Activated CD4-positive, alpha-beta memory T cell treated with anti-CD3 and anti-CD28 coated beads, Interleukin-2, amount 10 ng/mL, durations not matched to agents 7 days and 5 days (primary cell): ENCODE measurements around the gene ROCK2. TPM values are rescaled to one million over a fixed set of nuclear protein-coding genes. Genes with fewer than 3 reads are reported as not detected.

Experiments used
- CTCF ChIA-PET: fragments of 350-600 bp; sonication (Branson Sonifier 250); formaldehyde crosslinking; loops from one replicate; lab custom pipeline; 2021; ENCODE audit warnings: antibody characterized with exemption, inconsistent platforms; lab: Charles Lee
- POLR2A ChIA-PET: fragments of 350-600 bp; sonication (Branson Sonifier 250); formaldehyde crosslinking; loops from one replicate; lab custom pipeline; 2021; ENCODE audit warnings: antibody characterized with exemption; lab: Charles Lee
- DNase-seq: peaks from one replicate; pipeline ENCODE4 v3.0.0-alpha.2; 2020
- H3K27ac Mint-ChIP-seq: one replicate; pipeline ENCODE4 v1.8.0; 2021; ENCODE audit warnings: mild to moderate bottlenecking, mixed read lengths
- H3K27me3 Mint-ChIP-seq: one replicate; pipeline ENCODE4 v1.8.0; 2021; ENCODE audit warnings: mixed read lengths
- H3K36me3 Mint-ChIP-seq: one replicate; pipeline ENCODE4 v1.8.0; 2021; ENCODE audit warnings: low read depth, mixed read lengths
- H3K4me1 Mint-ChIP-seq: one replicate; pipeline ENCODE4 v1.8.0; 2021; ENCODE audit warnings: mixed read lengths
- H3K4me3 Mint-ChIP-seq: one replicate; pipeline ENCODE4 v1.8.0; 2021; ENCODE audit warnings: mild to moderate bottlenecking, mixed read lengths
- H3K9me3 Mint-ChIP-seq: one replicate; pipeline ENCODE4 v1.8.0; 2021; ENCODE audit warnings: mixed read lengths
- total RNA-seq, 2 experiments: library from RNA; stranded (reverse); gene quantifications; one replicate each; pipeline ENCODE4 v1.2.3, GENCODE V29; 2021

The ROCK2 gene
- 10 to 100 TPM; 21.3 to 22.6 TPM for total RNA-seq

DNA sequence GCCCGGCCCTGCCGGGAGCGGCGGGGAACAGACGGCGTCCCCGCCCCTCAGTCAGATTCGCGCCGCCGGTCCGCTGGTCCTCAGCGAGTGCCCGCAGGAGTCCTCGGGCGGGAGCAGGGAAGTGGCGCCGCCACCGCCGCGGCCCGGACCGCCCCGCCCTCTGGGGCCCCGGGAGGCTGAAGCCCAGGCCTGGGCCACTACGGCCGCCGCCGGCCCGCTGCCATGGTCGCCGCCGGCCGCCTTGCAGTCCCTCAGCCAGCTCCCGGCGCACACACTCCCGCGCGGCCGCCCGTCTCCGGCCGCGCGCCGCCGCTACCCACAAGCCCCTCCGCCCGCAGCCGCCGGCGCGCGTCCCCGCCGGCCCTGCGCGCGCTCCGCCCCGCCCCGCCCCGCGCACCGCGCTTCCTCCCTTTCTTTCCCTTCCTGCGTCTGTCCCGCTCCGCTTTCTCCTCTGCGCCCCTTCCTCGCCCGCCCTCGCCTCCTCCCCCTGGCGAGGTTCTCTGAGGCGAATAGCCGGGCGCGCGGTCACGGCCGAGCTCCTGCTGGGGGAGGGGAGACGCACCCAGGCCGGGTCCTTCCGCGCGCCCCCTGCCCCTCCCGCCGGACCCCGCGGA, at the start of gene ROCK2:
Gene ROCK2, minus strand, starts transcription at position 295 of the 614 bp plus-strand sequence. CDS start 500 bp downstream, outside the sequence.
- Mint-ChIP-seq H3K4me1 (peaks cover 26% of the 10 kb centered on the region), H3K27ac (peak within 1 kb of the TSS; percentile 87), H3K4me3 (peak within 1 kb of the TSS; percentile 98), H3K36me3 (no peaks in the 10 kb centered on the region), H3K9me3 (no peaks in the 10 kb centered on the region), H3K27me3 (peaks cover 13% of the 10 kb centered on the region)
- CTCF ChIA-PET: interaction anchor here (0.8 to 2.2 kb wide), 2 partner anchors 9 to 212 kb away, joined by 3 to 9 read pairs; a partner anchor contains a TSS
- POLR2A ChIA-PET: interaction anchor here (0.6 to 3.2 kb wide), 11 partner anchors 10 to 532 kb away, joined by 3 to 25 read pairs (median 4); partner anchors contain the start of genes E2F6, PDIA6 and SLC66A3
- peak; percentile 75 for DNase-seq

DNA sequence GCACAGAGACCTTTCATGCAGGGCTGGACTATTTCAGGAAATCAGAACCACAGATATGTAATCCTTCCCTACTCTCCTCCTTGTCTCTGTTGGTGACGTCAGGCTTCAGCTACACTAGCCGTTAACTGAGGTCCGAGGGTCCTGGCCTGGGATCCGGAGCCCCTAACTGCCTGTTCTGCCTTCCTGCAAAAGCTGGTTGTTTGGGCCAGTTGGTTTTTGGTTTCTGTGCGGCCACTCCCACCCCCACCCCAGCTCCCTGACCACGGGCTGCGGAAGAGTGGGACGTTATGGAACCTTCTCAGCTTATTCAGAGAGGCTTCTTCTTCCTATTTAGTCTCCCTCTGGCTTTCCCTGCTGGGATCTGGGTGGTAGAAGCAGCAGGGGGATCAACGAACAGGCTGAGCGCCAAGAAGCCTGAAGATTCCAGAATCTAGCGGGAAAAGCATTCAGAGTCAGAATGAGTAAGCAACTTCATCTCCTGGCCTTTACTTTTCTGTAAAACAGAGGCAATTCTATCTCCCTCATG, 49.3 kb upstream of the ROCK2 start:
- Mint-ChIP-seq H3K27me3 (no peaks in the 10 kb centered on the region), H3K4me3 (no peak overlapping the region), H3K4me1 (no peaks in the 10 kb centered on the region), H3K36me3 (no peaks in the 10 kb centered on the region), H3K9me3 (no peaks in the 10 kb centered on the region), H3K27ac (no peak overlapping the region)
- DNase-seq: no peak
- CTCF ChIA-PET: no interaction called here
- POLR2A ChIA-PET: no interaction called here

DNA sequence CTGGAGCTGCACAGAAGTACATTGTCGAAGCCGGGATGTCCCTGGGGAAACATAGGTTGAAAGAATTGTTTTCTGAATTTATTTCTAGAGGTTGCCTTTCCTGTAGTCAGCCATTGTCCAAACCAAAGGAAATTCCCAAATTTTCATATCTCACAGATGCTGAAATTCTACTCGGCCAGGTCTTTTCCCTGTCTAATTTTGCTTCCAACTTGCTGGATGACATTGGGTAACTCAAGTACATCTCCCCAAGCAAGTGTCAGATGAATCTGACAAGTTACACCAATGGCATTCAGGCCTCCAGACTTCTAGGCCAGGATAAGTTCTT, 47.5 kb upstream of the ROCK2 start:
- Mint-ChIP-seq H3K4me3 (no peak overlapping the region), H3K27me3 (no peaks in the 10 kb centered on the region), H3K4me1 (no peaks in the 10 kb centered on the region), H3K9me3 (no peaks in the 10 kb centered on the region), H3K36me3 (no peaks in the 10 kb centered on the region), H3K27ac (no peak overlapping the region)
- no peak for DNase-seq
- ChIA-PET CTCF (no interaction called here), POLR2A (no interaction called here)

DNA sequence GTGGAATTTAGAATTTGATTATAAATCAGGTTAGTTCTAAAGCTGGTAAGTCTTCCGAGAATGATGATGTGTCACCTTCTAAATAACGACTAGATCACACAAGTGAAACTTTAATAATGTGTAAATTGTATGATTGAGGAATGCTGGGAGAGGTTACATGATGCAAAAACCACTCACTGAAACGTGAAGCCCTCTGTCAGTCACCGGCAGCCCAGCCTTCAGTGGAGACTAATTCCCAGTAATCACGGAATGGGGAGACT, 45.9 kb upstream of the ROCK2 start:
- Mint-ChIP-seq H3K27me3 (no peaks in the 10 kb centered on the region), H3K4me1 (no peaks in the 10 kb centered on the region), H3K4me3 (no peak overlapping the region), H3K36me3 (no peaks in the 10 kb centered on the region), H3K9me3 (no peaks in the 10 kb centered on the region), H3K27ac (no peak overlapping the region)
- DNase-seq: no peak
- POLR2A ChIA-PET: no interaction called here
- CTCF ChIA-PET: no interaction called here

DNA sequence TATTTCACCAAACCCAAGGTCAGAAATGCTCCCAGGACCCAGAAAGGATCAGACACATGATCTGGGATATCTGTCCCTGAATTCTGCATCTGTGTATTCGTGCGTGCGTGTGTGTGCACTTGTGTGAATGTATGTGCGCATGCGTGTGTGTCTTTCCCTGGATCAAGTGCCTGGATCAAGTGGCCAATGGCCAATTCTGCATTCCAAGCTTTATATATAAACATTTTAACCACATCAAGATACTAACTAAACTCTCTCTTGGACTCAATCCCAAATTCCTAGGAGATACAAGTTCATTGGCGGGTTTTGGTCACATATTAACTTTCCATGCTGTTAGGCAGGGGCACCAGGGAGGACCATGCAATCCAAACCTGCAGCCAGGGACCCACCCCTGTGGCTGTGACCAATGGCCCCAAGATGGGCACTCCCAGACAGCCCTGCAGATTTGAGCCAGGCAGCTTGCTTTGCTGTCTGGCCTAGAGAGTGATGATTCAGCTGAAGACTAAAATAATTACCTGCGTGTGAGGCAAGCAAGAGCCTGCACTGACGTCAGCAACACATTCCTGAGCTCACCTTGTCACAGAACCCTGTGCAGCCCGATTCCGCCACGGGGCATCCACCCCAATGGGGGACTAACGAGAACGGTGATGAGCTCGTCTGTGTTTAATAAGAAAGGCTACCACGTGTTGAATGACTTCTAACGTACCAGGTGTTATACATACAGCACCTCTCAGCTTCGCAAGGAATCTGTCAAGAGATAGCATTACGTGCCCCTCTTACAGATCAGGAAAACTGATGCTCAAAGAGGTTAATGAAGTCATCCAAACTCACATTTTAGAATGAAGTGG, 45.3 kb upstream of the ROCK2 start:
- ChIA-PET POLR2A (no interaction called here), CTCF (no interaction called here)
- no peaks in the 10 kb centered on the region for H3K9me3 Mint-ChIP-seq
- H3K4me3 Mint-ChIP-seq: no peak overlapping the region
- no peaks in the 10 kb centered on the region for H3K27me3 Mint-ChIP-seq
- DNase-seq: no peak
- no peaks in the 10 kb centered on the region for H3K36me3 Mint-ChIP-seq
- H3K27ac Mint-ChIP-seq: no peak overlapping the region
- no peaks in the 10 kb centered on the region for H3K4me1 Mint-ChIP-seq

DNA sequence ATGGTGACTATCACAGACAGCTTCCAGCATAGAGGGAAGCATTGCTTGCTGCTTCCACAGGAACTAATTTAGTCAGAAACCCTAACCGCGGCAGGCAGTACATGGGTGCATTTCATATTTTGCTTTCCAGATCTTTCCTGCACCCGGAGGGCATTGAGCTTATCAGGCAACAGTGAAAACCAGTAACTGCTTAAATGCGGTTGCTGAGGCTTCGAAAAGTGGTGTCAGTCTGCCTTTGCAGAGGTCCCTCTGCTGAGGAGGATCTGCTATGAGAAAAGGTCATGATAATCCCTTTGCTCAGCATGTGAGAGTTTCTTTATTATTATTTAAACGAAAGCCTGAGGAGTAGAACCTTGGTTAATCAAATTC, 44.6 kb upstream of the ROCK2 start:
- ChIA-PET CTCF (no interaction called here), POLR2A (no interaction called here)
- no peak overlapping the region for H3K27ac Mint-ChIP-seq
- H3K4me1 Mint-ChIP-seq: no peaks in the 10 kb centered on the region
- H3K4me3 Mint-ChIP-seq: no peak overlapping the region
- H3K36me3 Mint-ChIP-seq: no peaks in the 10 kb centered on the region
- no peaks in the 10 kb centered on the region for H3K9me3 Mint-ChIP-seq
- no peaks in the 10 kb centered on the region for H3K27me3 Mint-ChIP-seq
- no peak for DNase-seq

DNA sequence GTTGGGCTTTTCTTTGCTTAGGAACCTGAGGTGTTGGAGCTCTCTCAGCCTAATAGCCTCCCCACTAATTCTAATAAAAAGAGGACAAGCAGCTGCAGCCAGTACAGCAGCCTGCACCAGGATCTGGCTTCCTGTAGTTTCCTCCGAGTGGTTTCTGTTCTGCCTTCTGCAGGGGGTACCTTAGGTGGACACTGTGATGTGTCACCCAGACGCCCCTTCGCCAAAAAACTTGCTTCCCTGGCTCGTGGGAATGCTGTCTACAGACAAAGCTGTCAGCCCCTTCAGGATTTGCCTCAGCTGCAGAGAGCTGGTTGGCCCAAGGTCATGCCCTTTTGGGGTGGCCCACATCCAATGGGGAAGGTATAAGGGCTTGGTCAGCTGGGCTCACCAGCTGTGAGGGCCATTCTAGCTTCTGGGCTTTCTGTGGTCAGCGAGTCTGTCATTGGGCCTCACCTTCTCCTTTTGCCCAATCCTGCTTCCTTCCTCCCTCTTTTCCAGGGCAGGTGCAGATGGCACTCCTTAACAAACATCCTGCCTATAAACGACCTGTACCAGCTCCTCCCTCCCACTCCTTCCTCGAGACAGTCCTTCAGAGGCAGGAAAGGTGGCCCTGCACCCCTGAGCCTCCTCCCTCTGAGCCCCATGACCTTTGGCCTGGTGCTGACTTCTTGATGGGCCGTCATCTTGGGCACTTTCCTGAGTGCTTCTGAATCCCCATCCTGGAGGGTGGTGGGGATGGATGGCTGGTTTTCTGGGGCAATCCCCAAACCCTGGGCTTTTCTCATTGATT, 44.0 kb upstream of the ROCK2 start:
- Mint-ChIP-seq H3K36me3 (no peaks in the 10 kb centered on the region), H3K27ac (no peak overlapping the region), H3K4me1 (no peaks in the 10 kb centered on the region), H3K9me3 (no peaks in the 10 kb centered on the region), H3K27me3 (no peaks in the 10 kb centered on the region), H3K4me3 (no peak overlapping the region)
- CTCF ChIA-PET: no interaction called here
- POLR2A ChIA-PET: no interaction called here
- no peak for DNase-seq

DNA sequence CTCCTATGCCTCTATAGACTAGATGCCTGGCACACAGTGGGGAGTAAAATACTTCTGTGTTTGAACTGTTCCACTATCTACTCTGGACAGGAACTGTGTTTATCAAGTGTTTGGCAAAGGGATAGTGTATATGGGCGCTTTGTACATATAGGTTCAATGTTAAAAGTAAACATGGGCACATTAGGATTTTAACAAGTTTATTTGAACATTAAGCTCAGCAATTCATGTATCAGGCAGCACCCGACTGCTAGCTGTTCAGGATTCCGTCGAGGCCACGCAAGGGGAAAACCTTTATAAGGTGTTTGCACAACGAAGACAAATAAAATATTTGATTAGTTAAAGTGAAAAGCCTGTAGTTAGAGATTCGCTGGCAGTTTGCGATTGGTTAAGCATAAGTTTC, 43.4 kb upstream of the ROCK2 start:
- Mint-ChIP-seq H3K4me1 (no peaks in the 10 kb centered on the region), H3K27me3 (no peaks in the 10 kb centered on the region), H3K9me3 (no peaks in the 10 kb centered on the region), H3K27ac (no peak overlapping the region), H3K4me3 (no peak overlapping the region), H3K36me3 (no peaks in the 10 kb centered on the region)
- ChIA-PET POLR2A (no interaction called here), CTCF (no interaction called here)
- DNase-seq: no peak

DNA sequence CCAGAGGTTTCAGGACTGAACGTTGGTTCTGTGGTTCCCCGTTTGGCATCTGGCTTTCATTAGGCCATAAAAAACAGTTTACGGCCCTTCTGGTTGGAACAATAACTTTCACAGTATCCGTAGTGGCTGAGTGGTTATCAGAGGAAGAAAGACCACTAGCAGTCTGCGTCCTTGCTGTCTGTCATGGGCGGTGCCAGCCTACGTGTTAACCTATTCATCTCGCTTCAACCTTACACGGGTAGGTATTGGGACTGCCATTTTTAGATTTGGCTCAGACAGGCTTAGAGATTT, 42.6 kb upstream of the ROCK2 start:
- Mint-ChIP-seq H3K4me1 (no peaks in the 10 kb centered on the region), H3K4me3 (no peak overlapping the region), H3K27ac (no peak overlapping the region), H3K9me3 (no peaks in the 10 kb centered on the region), H3K36me3 (no peaks in the 10 kb centered on the region), H3K27me3 (no peaks in the 10 kb centered on the region)
- DNase-seq: no peak
- ChIA-PET CTCF (no interaction called here), POLR2A (no interaction called here)

DNA sequence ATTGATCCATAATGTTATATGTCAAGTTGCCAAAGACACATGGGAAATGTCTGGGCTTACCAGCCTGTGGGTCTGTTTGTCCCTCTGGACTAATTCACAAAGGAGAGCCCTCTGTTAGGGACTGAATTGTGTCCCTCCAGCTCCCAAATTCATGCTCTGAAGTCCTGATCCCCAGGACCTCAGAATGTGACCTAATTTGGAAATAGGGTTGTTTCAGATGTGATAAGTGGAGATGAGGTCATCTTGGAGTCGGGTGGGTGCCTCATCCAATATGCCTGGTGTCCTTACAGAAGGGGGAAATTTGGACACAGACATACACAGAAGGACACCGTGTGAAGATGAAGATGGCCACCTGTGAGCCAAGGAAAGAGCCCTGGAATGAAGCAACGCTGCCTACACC, 41.4 kb upstream of the ROCK2 start:
- Mint-ChIP-seq H3K27me3 (no peaks in the 10 kb centered on the region), H3K4me3 (no peak overlapping the region), H3K36me3 (no peaks in the 10 kb centered on the region), H3K9me3 (no peaks in the 10 kb centered on the region), H3K4me1 (peaks cover 2% of the 10 kb centered on the region), H3K27ac (no peak overlapping the region)
- ChIA-PET POLR2A (no interaction called here), CTCF (no interaction called here)
- no peak for DNase-seq

DNA sequence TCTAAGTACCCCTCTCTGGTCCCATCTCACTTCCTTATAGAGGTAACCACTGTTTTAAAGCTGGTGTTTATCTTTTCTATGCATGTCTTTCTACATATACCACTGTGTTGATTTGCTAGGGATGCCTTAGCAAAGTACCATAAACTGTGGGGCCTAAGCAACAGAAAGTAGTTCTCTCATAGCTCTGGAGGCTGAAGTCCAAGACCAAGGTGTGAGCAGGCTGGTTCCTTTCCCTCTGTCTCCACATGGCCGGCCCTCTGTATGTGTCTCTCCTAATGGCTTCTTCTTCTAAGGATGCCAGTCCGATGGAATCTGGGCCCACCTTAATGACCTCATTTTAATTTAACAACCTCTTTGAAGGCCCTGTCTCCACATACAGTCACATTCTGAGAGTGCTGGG, 40.8 kb upstream of the ROCK2 start:
- H3K27me3 Mint-ChIP-seq: no peaks in the 10 kb centered on the region
- DNase-seq: no peak
- no peak overlapping the region for H3K4me3 Mint-ChIP-seq
- no peaks in the 10 kb centered on the region for H3K36me3 Mint-ChIP-seq
- ChIA-PET CTCF (no interaction called here), POLR2A (no interaction called here)
- no peak overlapping the region for H3K27ac Mint-ChIP-seq
- no peaks in the 10 kb centered on the region for H3K9me3 Mint-ChIP-seq
- peaks cover 2% of the 10 kb centered on the region for H3K4me1 Mint-ChIP-seq

DNA sequence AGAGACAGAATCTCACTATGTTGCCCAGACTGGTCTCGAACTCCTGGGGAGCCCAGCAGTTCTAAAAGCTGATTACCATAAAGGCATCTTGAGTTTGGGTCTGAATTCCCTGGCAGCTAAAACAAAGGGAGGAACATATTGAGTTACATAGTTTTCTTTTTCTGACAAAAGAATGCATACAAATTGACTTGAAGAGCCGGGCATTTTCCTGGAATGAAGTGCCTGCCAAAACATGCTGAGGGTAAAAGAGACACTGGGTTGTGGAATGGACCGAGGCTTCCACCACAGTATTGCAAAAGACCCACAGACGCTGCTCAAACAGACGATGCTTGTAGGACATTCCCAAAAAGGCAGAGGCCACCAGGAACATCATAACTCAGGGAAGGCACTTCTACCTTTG, 35.1 kb upstream of the ROCK2 start:
- Mint-ChIP-seq H3K4me1 (peaks cover 2% of the 10 kb centered on the region), H3K4me3 (no peak overlapping the region), H3K36me3 (no peaks in the 10 kb centered on the region), H3K27ac (no peak overlapping the region), H3K9me3 (no peaks in the 10 kb centered on the region), H3K27me3 (no peaks in the 10 kb centered on the region)
- ChIA-PET POLR2A (no interaction called here), CTCF (no interaction called here)
- DNase-seq: no peak

DNA sequence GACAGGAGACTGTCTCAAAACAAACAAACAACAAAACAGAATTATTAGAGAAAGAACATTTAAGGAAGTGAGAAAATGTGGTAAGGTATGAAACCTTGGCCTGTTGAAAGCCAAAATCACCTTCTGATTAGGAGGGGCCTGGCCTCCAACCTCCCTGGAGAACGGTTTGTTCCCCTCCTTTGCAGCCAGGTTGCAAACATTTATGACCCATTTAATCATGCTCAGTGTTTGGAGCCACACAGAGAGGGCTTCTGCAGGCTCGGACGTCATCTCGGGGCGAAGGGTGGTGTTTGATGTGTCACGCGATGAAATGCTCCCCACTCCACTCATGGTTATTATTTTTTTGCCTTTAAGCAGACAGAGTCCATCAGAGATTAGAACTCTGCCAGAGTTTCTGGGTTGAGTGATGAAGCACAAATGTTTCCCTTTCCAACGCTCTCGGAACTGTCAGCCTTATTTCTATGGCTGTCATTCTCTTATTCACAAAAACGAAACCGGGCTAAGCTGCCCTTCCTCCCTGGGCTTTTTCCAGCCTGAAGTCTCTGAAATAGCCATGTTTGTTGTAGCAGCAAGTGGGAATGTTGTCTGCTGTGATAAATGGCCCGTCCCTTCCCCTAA, 33.6 kb upstream of the ROCK2 start:
- ChIA-PET POLR2A (no interaction called here), CTCF (no interaction called here)
- no peaks in the 10 kb centered on the region for H3K27me3 Mint-ChIP-seq
- no peak for DNase-seq
- no peak overlapping the region for H3K4me3 Mint-ChIP-seq
- H3K4me1 Mint-ChIP-seq: peaks cover 2% of the 10 kb centered on the region
- no peak overlapping the region for H3K27ac Mint-ChIP-seq
- no peaks in the 10 kb centered on the region for H3K36me3 Mint-ChIP-seq
- H3K9me3 Mint-ChIP-seq: no peaks in the 10 kb centered on the region
